MM.1S (cell line): ENCODE data around the gene LMX1B.

ENCODE experiments used
- EZH2 ChIP-seq: fragments of 300-600 bp; sonication (generic); optimal IDR thresholded peaks from 2 replicates; pipeline ENCODE3; 2017; ENCODE audit warnings: low read depth, mild to moderate bottlenecking, antibody characterized with exemption, low read length, mixed read lengths
- EZH2phosphoT487 ChIP-seq: fragments of 300-600 bp; sonication (generic); IDR thresholded peaks from 2 replicates; pipeline ENCODE4 v1.6.1; 2018; ENCODE audit warnings: antibody characterized with exemption, low read length
- TF ChIP-seq, protein P1 (sequence below): fragments of 300-600 bp; sonication (generic); IDR thresholded peaks from 2 replicates; pipeline ENCODE4 v1.5.1; 2016; ENCODE audit warnings: antibody characterized with exemption, low read length, mixed read lengths

DNA sequence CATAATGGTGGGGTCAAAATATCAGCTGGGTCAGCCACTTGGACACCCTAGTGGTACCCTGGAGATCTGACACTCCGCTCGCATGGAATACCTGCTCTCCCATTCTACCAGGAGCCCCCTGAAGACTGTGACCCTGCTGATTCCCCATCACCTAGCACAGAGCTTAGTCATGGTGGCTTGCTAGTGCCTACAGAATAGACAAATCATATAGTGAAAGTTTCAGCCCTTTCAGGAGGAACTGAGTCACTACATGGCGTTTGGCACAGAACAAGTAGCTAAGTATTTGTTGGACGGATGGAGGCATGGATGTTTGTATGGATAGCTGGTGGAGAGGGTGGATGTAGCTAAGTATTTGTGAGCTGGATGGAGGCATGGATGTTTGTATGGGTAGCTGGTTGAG, 65.3 kb downstream of the LMX1B start:
- TF ChIP-seq, protein P1, sequence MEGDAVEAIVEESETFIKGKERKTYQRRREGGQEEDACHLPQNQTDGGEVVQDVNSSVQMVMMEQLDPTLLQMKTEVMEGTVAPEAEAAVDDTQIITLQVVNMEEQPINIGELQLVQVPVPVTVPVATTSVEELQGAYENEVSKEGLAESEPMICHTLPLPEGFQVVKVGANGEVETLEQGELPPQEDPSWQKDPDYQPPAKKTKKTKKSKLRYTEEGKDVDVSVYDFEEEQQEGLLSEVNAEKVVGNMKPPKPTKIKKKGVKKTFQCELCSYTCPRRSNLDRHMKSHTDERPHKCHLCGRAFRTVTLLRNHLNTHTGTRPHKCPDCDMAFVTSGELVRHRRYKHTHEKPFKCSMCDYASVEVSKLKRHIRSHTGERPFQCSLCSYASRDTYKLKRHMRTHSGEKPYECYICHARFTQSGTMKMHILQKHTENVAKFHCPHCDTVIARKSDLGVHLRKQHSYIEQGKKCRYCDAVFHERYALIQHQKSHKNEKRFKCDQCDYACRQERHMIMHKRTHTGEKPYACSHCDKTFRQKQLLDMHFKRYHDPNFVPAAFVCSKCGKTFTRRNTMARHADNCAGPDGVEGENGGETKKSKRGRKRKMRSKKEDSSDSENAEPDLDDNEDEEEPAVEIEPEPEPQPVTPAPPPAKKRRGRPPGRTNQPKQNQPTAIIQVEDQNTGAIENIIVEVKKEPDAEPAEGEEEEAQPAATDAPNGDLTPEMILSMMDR: no peak
- TF ChIP-seq EZH2phosphoT487 (no peak), EZH2 (no peak)
